SK-N-SH treated with all-trans-retinoic acid at 6 μM for 48 hours (cell line): ENCODE data around the gene AKAP13.

Source experiments
- RARB ChIP-seq: fragments of 250-450 bp; sonication (Bioruptor Pico); IDR thresholded peaks from 2 replicates; pipeline ENCODE4 v1.8.0; 2021; ENCODE audit warnings: mild to moderate bottlenecking, moderate library complexity
- ZNF8 ChIP-seq: fragments of 450-650 bp; formaldehyde crosslinking; IDR thresholded peaks from 2 replicates; pipeline ENCODE4 v1.5.0; 2020; ENCODE audit warnings: mild to moderate bottlenecking, moderate library complexity
- TF ChIP-seq, protein P1 (sequence below): fragments of 250-450 bp; sonication (Bioruptor Pico); IDR thresholded peaks from 2 replicates; pipeline ENCODE4 v1.8.0; 2020; ENCODE audit warnings: mild to moderate bottlenecking, moderate library complexity, borderline replicate concordance

GRCh38 chr15:85530079-85530478 is 149.7 kb downstream of the AKAP13 start:
- TF ChIP-seq, protein P1, sequence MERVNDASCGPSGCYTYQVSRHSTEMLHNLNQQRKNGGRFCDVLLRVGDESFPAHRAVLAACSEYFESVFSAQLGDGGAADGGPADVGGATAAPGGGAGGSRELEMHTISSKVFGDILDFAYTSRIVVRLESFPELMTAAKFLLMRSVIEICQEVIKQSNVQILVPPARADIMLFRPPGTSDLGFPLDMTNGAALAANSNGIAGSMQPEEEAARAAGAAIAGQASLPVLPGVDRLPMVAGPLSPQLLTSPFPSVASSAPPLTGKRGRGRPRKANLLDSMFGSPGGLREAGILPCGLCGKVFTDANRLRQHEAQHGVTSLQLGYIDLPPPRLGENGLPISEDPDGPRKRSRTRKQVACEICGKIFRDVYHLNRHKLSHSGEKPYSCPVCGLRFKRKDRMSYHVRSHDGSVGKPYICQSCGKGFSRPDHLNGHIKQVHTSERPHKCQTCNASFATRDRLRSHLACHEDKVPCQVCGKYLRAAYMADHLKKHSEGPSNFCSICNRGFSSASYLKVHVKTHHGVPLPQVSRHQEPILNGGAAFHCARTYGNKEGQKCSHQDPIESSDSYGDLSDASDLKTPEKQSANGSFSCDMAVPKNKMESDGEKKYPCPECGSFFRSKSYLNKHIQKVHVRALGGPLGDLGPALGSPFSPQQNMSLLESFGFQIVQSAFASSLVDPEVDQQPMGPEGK (CRISPR knock-in tag), result no peak
- TF ChIP-seq RARB (CRISPR knock-in tag), result no peak
- TF ChIP-seq ZNF8 (CRISPR knock-in tag), result no peak
